ENCODE results near the gene B3GALNT1. TPM values are rescaled to one million over a fixed set of nuclear protein-coding genes. Genes with fewer than 3 reads are reported as not detected.

B3GALNT1 gene
- total RNA-seq, 4 donors from 2014 or later, result 0.18 to 0.81 TPM; not detected in 2

- Histone ChIP-seq H3K9me3 (no peaks in the 10 kb centered on the region), H3K4me1 (no peaks in the 10 kb centered on the region), H3K4me3 (no peak overlapping the region), H3K27ac (no peak overlapping the region), H3K27me3 (no peaks in the 10 kb centered on the region), H3K36me3 (no peaks in the 10 kb centered on the region)
- TF ChIP-seq POLR2A (IDR thresholded peaks at IDR 0.05) (no peak), CTCF (IDR thresholded peaks at IDR 0.05 in 4 of 5, conservative IDR thresholded peaks at IDR 0.05 in 1 of 5) (no peak)
- intact Hi-C loops (cut with DNase I; ENCODE audit: low total_unique reads), result no loop called here
- in situ Hi-C loops (cut with MboI; ENCODE audit: low sequenced_read_pairs in 4 of 4), result no loop called here
- no peak for DNase-seq
- ATAC-seq, result no peak
These were observed 54.2 kb downstream of the B3GALNT1 start for GRCh38 chr3:161050935-161051334.

GRCh38 chr3:161049683-161050248 is 55.4 kb downstream of the B3GALNT1 start:
- in situ Hi-C loops (cut with MboI; ENCODE audit: low sequenced_read_pairs in 4 of 4) (no loop called here), intact Hi-C loops (cut with DNase I; ENCODE audit: low total_unique reads) (no loop called here)

GRCh38 chr3:161043336-161044035 is 61.7 kb downstream of the B3GALNT1 start:
- Histone ChIP-seq H3K9me3 (no peaks in the 10 kb centered on the region), H3K36me3 (no peaks in the 10 kb centered on the region), H3K27ac (no peak overlapping the region), H3K4me1 (no peaks in the 10 kb centered on the region), H3K4me3 (no peak overlapping the region), H3K27me3 (no peaks in the 10 kb centered on the region)
- intact Hi-C loops (cut with DNase I; ENCODE audit: low total_unique reads) (no loop called here), in situ Hi-C loops (cut with MboI; ENCODE audit: low sequenced_read_pairs in 4 of 4) (no loop called here)
- DNase-seq (no peak), ATAC-seq (peak in 1 of 2 donors; percentile 30)
- TF ChIP-seq CTCF (IDR thresholded peaks at IDR 0.05 in 4 of 5, conservative IDR thresholded peaks at IDR 0.05 in 1 of 5) (no peak), POLR2A (IDR thresholded peaks at IDR 0.05) (no peak)

More at GRCh38 chr3:161049683-161050248, 55.4 kb downstream of the B3GALNT1 start:
- peak; percentile 60 to 82 for ATAC-seq
- no peaks in the 10 kb centered on the region for H3K36me3 ChIP-seq
- no peaks in the 10 kb centered on the region for H3K4me1 ChIP-seq
- no peaks in the 10 kb centered on the region for H3K9me3 ChIP-seq
- peak; percentile 6 to 24 for DNase-seq
- H3K27ac ChIP-seq, result no peak overlapping the region
- TF ChIP-seq CTCF (IDR thresholded peaks at IDR 0.05 in 4 of 5, conservative IDR thresholded peaks at IDR 0.05 in 1 of 5) (no peak), POLR2A (IDR thresholded peaks at IDR 0.05) (no peak)
- no peak overlapping the region for H3K4me3 ChIP-seq
- H3K27me3 ChIP-seq, result no peaks in the 10 kb centered on the region

- Histone ChIP-seq H3K36me3 (no peaks in the 10 kb centered on the region), H3K4me1 (no peaks in the 10 kb centered on the region), H3K4me3 (no peak overlapping the region), H3K27ac (no peak overlapping the region), H3K9me3 (no peaks in the 10 kb centered on the region), H3K27me3 (no peaks in the 10 kb centered on the region)
- DNase-seq, result no peak
- intact Hi-C loops (cut with DNase I; ENCODE audit: low total_unique reads), result no loop called here
- ATAC-seq, result no peak
- in situ Hi-C loops (cut with MboI; ENCODE audit: low sequenced_read_pairs in 4 of 4), result no loop called here
- TF ChIP-seq POLR2A (IDR thresholded peaks at IDR 0.05), result no peak
- TF ChIP-seq CTCF (IDR thresholded peaks at IDR 0.05 in 4 of 5, conservative IDR thresholded peaks at IDR 0.05 in 1 of 5), result no peak
These were observed 63.1 kb downstream of the B3GALNT1 start for GRCh38 chr3:161042023-161042501.

All from gastrocnemius medialis (tissue), 4 donors.